ENCODE measurements around the gene SNAI1.
A peak's percentile ranks its signal among the peaks of the same experiment; 100 is the strongest.
"Not testable (repeated sequence)": the region's sequence is repeated elsewhere in the genome, so short reads cannot be mapped to it uniquely, and the experiment has no call there.

SNAI1 gene

DNA sequence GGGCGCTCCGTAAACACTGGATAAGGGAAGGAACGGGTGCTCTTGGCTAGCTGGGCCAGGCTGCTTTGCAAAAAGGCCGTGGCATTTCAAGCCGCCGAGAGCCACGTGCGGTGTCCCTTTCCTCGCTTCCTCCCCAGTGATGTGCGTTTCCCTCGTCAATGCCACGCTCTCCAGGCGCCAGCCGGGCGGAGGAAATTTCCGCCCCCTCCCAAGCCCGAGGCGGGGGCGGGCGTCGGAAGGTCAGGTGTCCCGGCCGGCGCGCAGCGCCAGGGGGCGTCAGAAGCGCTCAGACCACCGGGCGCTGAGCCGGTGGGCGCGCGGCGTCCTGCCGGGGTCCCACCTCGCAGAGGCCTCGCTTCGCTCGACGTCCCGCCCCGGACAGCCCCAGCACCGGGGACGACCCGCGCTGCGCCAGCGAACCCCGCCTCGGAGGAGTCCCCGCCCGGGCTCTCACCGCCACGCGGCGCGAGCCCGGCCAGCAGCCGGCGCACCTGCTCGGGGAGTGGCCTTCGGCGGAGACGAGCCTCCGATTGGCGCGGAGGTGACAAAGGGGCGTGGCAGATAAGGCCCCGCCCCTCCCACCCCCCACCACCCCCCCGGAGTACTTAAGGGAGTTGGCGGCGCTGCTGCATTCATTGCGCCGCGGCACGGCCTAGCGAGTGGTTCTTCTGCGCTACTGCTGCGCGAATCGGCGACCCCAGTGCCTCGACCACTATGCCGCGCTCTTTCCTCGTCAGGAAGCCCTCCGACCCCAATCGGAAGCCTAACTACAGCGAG lies at the start of gene SNAI1:
Gene SNAI1 (plus strand): TSS at position 635 of the 777 bp plus-strand sequence. CDS start 80 bp downstream, at position 715.
- DNase-seq (ENCODE audit: low read depth in 2 of 2): peak; percentile 71 to 81

DNA sequence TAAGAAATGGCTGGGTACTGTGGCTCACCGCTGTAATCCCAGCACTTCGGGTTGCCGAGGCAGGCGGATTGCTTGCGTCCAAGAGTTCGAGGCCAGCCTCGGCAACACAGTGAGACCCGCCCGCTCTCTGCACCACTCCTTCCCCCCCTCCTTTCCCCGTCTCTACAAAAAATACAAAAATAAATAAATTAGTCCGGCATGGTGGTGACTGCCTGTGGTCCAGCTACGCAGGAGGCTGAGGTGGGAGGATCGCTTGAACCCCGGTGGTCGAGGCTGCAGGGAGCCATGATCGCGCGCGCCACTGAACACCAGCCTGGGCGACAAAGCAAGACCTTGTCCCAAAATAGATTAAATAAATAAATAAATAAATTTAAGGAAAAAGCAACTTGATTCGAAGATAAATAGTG lies 47.0 kb upstream of the SNAI1 start:
- no peak for DNase-seq (ENCODE audit: low read depth in 2 of 2)

DNA sequence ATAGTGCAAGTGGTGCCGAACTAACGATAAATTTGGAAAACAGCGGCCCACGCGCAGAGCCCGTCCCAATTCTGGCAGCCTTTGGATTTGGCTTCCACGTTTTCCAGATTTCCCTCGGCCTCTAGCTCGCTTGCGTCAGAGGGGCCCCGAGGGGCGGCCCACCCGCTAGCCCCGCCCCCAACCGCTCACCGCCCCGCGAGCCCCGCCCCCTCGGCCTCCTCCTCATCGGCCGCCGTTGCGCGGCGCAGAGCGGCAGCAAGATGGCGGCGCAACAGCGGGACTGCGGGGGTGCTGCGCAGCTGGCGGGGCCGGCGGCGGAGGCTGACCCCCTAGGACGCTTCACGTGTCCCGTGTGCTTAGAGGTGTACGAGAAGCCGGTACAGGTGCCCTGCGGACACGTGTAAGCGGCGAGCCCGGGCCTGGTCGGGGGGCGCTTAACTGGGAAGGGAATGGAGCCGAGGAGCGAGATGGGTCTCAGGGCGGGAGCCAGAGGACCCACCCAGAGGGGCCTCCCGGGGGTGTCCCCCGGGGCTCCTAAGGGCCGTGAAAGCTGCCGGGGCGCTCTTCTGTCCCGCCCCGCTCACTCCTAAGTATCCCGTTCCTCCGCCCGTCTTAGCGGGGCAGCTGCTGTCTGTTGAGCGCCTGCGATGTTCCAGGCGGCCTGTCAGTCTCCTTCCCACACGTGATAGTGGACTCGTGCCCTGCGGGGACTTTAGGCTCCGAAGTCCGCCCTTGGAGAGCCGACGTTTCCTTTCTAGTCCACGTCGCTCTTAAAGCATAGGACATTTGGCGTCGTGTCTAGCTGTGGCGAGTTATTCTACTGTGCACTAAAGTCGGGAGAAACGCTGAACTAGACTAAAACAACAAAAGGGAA lies 46.4 kb upstream of the SNAI1 start, which contains the start of gene RNF114:
Gene RNF114 (plus strand): TSS at position 245 of the 874 bp plus-strand sequence. CDS start 16 bp downstream, at position 261.
- peak; percentile 75 to 87 for DNase-seq (ENCODE audit: low read depth in 2 of 2)

DNA sequence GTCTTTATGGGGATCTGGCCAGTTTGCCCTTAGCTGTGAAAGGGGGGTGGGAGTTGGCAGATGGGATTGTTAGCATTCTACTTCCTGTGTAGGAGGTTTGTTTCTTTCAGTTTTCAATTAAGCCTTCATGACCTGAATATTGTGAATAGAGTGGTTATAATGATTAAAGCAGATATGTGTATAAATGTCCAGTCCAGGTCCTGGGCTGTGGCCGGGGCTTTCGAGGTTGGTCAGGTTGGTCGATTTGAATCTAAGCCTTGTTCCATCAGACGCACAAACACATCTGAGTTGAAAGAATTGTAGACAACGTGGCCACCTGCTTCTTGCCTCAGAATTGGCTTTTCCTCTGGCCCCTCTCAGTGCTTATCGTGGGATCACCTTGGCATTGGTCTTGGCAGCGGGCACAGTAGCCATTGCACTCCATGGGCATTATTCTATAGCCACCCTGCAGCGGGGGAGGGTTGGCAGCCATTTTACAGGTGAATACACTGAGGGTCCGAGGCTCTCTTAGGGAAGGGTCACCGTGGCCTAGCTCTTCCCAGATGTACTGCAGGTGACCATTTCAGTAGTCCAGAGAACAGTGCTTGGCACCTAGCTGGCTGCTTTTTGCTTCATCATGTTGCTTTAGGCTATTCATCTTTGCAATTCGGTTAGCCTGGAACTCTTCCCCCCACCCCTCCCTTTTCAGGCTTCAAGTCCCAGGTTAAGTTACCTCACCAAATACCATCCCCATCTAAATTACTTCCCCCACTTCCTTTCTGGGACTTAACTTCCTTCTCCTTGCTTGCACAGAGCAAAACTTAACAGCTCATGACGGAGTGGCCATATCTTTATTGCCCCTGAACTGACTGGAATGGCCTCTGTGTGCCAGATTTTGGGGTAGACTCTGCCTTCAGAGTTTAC lies 45.5 kb upstream of the SNAI1 start:
- no peak for DNase-seq (ENCODE audit: low read depth in 2 of 2)

DNA sequence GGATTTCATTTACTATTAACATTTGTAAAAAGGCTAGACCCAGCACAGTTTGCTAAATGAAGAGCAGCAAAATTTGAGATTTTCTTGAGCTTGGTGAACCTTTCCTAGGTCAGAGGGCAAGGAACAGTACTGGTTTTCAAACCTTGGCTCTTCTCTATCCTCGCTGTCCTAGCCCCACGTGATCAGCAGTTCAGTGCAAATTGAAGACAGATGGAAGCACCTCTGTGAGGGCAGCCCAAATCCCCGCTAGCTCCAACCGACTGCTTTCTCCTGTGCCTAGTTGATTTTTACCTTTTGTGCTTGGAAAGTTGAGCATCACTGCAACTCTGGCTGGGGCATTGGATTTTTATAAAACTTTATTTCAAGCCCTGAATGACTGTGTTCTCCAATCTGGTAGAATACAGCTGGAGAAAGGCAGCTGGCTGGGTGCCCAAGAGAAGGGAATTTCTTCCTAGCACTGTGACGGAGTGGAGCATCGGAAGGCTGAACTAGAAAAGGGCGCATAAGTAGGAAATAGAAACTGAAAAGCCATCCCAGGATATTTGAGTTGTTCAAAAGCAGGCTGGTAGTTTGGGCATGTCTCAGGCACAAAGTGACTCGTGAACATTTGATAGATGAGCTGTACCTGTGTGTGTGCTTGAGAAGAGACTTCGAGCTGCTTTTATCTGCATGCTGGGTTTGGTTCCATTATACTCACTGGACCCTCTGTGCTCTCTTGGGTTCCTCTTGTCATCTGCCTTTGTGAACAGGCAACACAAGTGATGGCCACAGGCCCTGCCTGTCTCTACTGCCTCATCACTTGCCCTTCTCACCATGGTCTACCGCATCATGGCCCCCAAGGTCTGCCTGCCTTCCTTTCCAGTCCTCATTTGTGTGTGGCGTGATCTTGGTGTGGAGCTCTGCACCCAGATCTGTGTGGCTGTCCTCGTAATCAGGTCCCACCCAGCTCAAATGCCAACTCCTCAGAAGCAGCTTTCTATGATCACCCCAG lies 44.3 kb upstream of the SNAI1 start:
- DNase-seq (ENCODE audit: low read depth in 2 of 2): no peak

DNA sequence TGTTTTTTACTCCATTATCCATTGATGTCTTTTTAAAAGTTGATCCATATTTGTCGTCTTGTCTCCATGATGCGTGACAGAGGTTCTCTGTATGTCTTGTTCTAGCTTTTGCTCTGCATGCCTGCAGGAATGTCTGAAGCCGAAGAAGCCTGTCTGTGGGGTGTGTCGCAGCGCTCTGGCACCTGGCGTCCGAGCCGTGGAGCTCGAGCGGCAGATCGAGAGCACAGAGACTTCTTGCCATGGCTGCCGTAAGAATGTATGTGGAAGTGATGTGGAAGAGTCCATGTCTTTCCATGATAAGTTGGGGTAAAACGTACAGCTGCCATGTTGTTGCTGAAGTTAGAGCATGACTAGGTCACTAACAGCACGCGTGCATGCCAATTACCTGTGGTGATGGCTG lies 41.3 kb upstream of the SNAI1 start:
- DNase-seq (ENCODE audit: low read depth in 2 of 2): no peak

DNA sequence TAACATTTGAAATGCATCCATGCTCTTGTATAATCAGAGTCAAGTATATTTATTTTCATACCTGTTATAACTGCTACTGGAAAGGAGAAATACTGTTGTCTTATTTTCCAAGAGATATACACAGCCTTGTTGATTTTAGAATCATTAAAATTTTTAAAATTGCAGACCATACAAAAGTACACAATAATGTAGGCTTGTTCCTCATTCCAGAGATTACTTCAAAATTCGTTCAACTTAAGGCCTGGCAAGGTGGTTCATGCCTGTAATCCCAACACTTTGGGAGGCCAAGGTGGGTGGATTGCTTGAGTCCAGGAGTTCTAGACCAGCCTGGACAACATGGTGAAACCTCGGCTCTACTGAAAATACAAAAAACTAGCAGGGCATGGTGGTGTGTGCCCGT lies 40.5 kb upstream of the SNAI1 start:
- no peak for DNase-seq (ENCODE audit: low read depth in 2 of 2)

DNA sequence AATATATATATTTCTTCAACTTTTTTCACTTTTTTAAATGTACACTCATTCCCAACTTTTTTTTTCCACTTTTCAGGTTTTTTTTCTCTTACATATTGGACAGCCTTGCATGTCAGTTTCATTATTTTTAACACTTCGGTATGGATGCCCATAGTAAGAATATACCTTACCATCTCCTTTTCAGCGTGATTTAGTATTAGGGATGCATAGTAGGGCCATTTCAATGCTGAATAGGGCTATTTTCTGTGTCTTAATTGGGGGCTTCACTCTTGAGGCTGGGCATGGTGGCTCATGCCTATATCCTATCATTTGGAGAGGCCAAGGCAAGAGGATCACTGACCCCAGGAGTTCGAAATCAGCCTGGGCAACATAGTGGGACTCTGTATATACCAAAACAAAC lies 39.8 kb upstream of the SNAI1 start:
- no peak for DNase-seq (ENCODE audit: low read depth in 2 of 2)

DNA sequence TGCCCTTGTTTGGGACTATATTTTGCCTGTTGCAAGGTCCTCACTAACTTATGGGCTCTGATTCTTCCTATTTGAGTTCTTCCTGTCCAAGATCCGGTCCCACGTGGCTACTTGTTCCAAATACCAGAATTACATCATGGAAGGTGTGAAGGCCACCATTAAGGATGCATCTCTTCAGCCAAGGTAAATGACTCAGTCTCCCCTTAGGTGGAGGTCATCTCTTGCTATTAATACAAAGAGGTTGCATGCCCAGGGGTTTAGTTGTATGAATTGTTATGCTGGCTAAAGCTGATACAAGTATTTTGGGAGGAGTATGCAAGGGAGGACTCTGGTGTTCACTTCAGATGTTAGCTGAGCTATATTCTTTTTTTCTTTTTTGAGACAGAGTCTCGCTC lies 37.5 kb upstream of the SNAI1 start:
- no peak for DNase-seq (ENCODE audit: low read depth in 2 of 2)

DNA sequence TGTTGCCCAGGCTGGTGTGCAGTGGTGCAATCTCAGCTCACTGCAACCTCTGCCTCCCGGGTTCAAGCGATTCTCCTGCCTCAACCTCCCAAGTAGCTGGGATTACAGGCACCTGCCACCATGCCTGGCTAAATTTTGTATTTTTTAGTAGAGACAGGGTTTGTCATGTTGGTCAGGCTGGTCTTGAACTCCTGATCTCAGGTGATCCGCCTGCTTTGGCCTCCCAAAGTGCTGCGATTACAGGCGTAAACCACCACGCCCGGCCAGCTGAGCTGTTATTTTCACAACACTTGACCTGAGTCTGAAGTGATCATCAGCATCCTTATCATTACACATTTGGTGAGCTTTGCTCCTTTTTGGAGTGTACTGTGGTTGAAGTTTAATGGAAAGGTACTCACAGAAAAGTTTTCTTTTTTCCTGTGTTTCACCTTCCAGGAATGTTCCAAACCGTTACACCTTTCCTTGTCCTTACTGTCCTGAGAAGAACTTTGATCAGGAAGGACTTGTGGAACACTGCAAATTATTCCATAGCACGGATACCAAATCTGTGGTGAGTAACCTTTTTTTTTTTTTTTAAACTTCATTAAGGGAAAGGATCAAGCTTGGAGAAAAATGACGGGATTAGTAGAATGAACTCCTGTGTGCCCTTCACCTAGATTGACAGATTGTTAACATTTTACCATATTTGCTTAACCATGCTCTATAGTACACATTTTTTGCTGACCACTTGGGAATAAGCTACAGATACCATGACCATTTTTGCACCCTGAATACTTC lies 36.9 kb upstream of the SNAI1 start:
- no peak for DNase-seq (ENCODE audit: low read depth in 2 of 2)

DNA sequence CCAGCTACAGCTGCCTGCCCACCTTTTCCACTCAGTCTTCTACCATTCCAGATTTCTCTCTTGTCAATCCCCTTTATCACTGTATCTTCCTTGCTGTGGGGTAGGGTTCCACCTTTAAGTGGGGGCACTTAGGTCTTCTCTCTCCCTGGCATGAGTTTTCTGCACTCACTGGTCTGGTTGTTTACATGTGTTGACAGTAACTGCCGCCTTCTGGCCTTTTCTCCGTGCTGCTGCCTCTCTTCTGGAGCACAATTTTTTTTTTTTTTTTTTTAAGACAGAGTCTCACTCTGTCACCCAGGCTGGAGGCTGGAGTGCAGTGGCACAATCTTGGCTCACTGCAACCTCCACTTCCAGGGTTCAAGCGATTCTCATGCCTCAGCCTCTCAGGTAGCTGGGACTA lies 34.6 kb upstream of the SNAI1 start:
- DNase-seq (ENCODE audit: low read depth in 2 of 2): no peak

DNA sequence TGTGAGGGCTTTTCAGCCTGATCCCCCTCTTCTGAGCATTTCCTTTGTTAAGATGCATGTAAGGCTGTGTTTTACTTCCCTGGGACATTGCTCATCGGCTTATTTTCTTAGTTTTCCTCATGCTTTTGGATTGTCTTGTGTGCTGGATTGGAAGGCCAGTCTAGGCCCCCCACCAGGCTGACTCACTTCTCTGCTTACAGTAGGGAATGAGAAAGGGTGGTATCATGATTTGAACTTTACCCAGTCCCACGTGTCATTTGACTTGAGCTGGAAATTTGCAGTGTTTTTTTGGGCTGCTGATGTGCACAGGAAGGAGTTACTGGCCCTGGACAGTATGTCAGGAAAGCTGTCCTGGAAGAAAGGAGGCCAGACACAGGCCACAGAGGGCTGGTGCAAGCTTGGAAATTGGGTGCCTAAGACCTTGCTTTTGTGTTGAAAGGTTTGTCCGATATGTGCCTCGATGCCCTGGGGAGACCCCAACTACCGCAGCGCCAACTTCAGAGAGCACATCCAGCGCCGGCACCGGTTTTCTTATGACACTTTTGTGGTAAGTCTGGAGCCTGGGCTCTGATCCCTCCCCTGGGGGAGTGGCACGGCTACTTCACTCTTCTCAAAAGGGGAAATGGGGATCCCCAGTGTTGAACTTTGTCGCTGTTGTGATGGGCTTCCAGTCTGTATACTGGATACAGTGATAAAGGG lies 33.8 kb upstream of the SNAI1 start:
- no peak for DNase-seq (ENCODE audit: low read depth in 2 of 2)

DNA sequence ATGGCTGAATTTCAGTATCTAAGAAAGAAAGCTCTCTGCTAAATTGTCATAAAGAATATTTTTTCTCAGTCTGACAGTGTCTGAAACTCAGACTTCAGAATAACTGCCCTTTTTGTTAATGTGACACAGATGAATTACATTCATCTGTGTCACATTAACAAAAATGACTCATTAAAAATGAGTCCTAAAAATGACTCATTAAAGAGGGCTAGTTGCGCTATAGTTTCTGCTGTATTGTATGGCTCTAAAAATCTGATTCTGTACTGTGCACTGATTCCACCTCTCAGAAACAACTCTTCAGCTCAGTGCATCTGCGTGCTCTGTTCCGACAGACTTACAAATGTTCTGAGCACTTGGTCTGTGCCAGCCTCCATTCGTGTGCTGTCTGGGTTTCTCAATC lies 31.6 kb upstream of the SNAI1 start:
- no peak for DNase-seq (ENCODE audit: low read depth in 2 of 2)

DNA sequence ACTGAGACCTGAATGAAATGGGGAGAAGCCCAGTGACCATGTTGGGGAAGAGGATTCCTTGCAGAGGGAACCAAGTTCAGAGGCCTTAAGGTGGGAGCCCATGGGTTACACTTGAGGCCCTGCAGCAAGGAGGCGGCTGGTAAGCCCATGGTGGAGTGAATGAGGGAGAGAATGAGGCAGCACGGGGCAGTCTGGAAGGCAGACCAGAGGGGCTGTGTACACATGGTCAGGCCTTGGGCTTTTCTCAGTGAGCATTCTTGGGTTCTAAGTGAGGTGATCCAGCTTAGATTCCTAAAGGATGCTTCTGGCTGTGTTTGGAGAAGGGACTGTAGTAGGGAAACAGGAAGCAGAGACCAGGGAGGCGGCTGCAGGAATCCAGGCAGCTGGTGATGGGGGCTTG lies 27.6 kb upstream of the SNAI1 start:
- no peak for DNase-seq (ENCODE audit: low read depth in 2 of 2)

DNA sequence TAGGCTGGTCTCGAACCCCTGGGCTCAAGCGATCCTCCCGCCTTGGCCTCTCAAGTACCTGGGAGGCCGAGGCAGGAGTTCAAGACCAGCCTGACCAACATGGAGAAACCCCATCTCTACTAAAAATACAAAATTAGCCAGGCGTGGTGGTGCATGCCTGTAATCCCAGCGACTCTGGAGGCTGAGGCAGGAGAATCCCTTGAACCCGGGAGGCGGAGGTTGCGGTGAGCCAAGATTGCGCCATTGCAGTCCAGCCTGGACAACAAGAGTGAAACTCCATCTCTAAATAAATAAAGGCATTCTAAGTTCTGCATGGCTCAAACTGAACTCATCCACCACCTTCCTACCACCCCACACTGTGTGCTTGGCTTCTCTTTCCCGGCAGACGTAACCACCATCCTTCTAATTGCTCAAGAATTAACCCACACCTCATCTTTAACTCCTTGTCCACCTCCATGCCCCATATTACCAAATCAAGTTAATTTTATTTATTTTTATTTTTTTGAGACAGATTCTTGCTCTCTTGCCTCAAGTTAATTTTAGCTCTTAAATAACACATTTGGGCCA lies 26.9 kb upstream of the SNAI1 start:
- not testable (repeated sequence) for DNase-seq (ENCODE audit: low read depth in 2 of 2)

DNA sequence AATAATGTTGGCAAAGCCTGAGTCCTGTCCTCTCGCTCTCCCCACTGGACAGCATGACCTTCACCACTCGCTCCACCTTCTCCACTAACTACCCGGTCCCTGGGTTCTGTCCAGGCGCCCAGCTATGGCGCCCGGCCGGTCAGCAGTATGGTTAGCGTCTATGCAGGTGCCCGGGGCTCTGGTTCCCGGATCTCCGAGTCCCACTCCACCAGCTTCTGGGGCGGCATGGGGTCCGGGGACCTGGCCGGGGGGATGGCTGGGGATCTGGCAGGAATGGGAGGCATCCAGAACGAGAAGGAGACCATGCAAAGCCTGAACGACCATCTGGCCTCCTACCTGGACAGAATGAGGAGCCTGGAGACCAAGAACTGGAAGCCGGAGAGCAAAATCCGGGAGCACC lies 26.1 kb upstream of the SNAI1 start:
- no peak for DNase-seq (ENCODE audit: low read depth in 2 of 2)

DNA sequence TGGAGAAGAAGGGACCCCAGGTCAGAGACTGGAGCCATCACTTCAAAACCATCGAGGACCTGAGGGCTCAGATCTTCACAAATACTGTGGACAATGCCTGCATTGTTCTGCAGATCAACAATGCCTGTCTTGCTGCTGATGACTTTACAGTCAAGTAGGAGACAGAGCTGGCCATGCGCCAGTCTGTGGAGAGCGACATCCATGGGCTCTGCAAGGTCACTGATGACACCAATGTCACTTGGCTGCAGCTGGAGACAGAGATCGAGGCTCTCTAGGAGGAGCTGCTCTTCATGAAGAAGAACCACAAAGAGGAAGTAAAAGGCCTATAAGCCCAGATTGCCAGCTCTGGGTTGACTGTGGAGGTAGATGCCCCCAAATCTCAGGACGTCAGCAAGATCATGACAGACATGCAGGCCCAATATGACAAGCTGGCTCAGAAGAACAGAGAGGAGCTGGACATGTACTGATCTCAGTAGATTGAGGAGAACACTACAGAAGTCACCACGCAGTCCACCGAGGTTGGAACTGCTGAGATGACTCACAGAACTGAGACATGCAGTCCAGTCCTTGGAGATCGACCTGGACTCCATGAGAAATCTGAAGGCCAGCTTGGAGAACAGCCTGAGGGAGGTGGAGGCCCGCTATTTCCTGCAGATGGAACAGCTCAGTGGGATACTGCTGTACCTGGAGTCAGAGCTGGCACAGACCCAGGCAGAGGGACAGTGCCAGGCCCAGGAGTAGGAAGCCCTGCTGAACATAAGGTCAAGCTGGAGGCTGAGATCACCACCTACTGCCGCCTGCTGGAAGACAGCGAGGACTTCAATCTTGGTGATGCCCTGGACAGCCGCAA lies 25.5 kb upstream of the SNAI1 start:
- DNase-seq (ENCODE audit: low read depth in 2 of 2): not testable (repeated sequence)

DNA sequence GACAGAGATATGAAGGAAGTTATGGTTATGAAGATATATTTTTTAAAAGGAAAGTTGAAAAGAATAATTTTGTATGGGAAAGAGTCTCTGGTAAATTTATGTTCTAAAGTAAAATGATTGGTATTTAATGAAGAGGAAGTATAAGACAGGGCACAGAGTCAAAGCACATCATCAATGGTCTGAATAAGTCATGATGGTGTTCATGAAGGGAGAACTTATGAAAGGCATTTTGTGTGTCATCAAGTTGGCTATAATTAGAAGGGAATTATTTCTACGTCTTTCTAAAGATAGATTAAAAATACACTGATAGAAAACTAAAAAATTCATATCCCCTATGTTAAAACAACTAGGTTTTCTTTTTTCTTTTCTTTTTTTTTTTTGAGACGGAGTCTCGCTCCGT lies 21.4 kb upstream of the SNAI1 start:
- DNase-seq (ENCODE audit: low read depth in 2 of 2): no peak

Measured in stimulated activated CD8-positive, alpha-beta memory T cell treated with anti-CD3 and anti-CD28 coated beads, Interleukin-7, amount 100 ng/mL, for 4 hours (primary cell).